C4-2B (cell line): ENCODE data around the gene PCSK6.

Source experiments
- CTCF ChIP-seq: fragments of 450-650 bp; conservative IDR thresholded peaks from 2 replicates; pipeline ENCODE4 v1.5.1; 2017; ENCODE audit warnings: mild to moderate bottlenecking
- ZFX ChIP-seq: fragments of 450-650 bp; IDR thresholded peaks from 2 replicates; pipeline ENCODE4 v1.6.1; 2017

DNA sequence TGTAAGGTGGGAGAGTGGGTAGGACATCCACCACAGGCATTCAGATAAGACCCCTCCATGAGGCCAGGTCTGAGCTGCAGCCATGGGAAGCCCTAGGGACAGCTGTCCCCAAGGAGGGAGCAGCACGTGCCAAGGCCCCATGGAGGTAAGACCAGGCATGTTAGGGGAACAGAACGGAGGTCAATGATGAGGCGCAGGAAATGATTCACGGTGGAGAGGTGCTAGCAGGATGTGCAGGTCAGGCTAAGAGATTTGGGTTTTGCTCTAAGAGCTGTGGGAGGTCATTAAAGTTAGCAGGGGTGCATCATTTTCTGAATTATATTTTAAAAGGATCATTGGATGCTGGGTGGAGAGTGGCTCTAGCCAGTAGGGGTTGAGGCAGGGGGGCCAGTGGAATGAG is 128.1 kb downstream of the PCSK6 start:
- TF ChIP-seq CTCF, result no peak
- TF ChIP-seq ZFX, result no peak
